GM21528 (cell line): Measurements from ENCODE around the gene DSTN.

ENCODE experiments used
- ATAC-seq: cut with Tn5 transposase; IDR thresholded peaks from one replicate; pipeline ENCODE4 v1.9.1; 2021; ENCODE audit warnings: mild to moderate bottlenecking, moderate library complexity; ENCODE audit not compliant: unreplicated experiment, low FRiP score

The DSTN gene

DNA sequence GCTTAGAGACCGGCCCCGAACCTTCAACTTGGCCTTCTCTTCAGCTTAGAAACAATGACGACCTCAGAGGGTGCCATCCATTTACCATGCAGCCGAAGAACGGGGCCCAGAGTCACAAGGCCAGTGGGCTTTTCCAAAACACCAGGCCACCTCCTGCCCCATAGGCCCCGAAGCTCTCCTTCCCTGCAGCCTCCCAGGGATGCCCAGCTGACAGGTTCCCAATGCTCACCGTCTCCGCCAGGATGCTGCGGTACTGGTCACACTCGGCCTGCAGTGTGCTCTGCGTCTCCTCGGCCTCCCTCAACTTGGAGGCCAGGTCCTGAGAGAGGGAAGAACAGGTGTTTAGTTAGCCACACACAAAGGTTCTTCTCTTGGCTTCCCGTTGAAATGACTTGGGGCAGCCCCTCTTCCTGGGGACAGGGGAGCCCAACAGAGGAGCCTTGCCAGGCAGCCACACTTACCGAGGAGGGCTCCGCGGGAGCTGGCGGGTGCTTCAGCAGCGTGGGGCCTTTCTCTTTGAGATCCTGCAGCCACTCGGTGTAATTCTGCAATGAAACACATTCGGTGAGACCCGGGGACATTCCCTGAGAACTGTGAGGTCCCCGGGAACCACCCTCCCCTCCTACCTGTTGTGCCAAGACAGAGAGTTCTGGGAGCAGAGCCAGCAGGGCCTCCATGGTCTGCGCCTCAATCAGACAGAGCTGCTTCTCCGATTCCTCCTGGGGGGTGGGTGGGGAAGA, 51.5 kb downstream of the DSTN start:
- no peak for ATAC-seq

DNA sequence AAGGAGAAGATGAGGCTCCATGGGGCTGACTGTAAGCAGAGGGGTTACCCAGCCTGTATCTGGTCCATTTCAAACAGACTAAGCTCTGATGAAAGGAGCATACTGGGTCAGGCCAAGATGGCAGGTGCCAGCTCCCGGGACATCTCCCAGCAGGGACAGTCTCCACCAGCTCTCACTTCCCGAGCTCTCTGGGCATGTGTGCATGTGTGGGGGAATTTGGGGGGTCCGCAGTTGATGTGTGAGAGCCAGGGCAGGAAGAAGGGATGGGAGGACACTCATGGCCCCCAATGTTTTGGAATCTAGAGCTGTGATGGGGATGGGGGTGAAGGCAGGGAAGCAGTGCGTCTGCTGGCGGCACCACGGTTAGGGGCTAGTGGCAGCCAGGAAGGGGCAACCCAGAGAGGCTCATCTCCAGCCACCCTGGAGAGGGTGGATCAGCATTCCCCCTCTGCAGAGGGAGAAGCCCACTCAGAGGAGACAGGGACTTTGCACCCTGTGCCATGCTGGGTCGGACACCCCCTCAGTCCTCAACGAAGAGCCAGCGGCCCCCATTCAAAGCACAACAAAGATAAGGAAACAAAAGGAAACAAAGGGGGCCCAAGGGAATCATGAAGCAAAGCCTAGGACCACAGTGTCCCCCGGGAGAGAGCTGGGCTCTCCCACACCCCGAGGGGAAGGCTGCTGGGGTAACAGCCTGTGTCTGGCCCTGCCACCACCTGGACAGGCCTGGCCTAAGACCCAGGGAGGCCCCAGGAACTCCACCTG, 52.4 kb downstream of the DSTN start:
- ATAC-seq, result no peak

DNA sequence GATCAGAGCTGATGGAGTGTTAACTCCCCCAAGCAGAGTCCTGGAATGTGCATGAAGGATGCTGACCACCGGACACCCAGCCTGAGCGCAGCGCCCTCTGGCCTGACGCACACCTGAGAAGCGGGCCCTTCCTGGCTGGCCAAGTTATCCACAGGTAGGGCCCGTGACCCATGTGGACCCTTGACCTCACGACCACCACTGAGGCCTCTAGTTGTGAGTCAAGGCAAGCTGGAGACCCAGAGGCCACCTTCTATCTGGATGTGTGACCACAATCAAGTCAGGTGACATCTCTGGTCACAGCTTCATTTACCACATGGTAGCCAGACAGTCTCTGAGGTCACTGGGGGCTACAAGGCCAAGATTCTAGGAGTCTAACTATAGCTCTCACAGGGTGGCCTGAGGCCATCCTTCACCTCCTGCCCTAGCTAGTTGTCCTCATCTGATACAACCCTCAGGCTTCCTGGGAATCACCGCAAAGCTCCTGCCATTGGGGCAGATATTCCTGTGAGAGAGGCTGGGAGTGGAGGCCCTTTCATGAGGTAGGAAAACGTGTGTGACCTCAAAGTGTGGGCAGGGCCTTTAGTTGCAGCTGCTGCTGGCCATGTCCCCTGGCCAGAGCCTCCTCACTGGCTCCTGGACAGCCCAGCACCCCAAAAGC, 53.1 kb downstream of the DSTN start:
- ATAC-seq, result no peak

DNA sequence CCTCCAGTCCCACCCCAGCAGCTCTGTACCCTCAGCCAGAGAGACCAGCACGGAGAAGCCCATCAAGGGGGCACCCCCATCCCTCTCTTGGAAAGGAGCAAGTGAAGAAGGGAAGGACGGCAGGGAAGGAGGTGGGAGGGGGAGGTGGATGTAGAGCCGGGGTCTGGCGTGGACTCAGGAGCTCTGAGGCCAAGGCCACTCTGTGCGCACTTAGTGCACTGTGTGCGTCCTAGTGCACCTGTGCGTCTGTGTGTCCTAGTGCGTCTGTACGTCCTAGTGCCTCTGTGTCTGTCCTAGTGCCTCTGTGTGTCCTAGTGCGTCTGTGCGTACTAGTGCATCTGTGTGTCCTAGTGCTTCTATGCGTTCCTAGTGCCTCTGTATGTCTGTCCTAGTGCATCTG, 54.2 kb downstream of the DSTN start:
- no peak for ATAC-seq

DNA sequence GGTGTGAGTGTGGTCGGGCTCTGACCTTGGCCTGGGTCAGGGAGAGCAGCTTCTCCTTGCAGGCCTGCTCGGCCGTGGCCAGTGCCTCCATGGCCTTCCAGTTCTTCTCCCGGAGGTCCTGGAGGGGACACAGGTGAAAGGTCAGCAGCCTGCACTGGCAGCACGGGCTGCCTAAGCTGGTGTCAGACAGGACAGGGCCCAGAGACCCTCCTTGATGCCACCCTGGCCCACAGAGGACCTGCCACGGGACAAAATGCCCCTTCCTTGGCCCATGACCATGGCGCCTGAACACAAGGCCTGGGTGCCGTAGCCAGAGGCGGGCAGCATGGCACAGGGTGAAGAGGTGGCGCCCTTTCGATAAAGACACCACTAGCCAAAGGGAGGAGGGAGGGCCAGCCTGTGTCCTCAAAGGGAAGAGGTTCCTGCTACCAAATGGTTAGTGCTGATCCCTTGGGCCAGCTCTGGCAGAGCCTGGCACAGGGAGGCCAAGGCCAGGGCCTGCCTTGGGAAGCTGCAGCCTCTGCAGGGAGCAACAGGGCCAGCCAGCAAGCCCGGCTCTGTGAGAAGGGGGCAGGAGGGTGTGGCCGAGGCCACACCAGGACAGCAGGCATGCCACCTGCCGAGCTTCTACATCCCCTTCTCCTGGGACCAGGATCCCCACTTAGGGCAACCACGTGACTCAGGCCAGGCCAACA, 54.8 kb downstream of the DSTN start:
- no peak for ATAC-seq

DNA sequence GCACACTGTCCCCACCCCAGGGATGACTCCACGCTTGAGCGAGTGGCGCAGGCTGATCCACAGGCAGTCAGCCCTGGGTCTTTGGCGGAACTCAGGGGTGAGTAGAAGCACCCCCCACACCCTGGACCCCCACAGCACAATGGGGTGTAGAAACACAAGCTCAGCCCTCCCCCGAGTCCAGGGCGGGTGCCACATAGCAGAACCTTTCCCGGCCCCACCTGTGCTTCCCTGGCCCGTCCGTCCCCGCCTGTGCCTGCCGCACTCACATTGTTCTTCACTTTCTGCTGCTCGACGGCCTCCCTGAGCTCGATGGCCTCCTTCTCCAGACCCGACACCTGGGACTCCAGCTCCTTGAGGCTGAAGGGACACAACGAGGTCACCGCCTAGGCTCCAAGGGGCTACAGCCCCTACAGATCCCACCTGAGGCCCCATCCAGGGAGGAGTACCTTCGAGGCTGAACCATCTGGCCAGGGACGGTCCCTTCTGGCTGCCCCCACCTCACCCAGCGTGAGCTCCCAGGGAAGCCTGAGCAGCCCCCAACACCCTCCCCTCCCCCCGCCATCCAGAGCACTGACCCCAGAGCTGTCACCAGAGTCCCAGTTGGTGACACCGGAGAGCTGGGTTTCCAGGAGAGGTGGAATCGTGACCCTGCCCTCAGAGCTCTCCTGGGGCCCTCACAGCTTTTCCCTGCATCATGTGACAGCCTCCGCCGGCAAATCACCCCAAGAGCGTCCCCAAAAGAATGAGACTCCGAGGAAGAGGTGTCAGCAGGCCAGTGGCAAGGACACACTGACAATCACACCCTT, 55.6 kb downstream of the DSTN start:
- ATAC-seq, result no peak

DNA sequence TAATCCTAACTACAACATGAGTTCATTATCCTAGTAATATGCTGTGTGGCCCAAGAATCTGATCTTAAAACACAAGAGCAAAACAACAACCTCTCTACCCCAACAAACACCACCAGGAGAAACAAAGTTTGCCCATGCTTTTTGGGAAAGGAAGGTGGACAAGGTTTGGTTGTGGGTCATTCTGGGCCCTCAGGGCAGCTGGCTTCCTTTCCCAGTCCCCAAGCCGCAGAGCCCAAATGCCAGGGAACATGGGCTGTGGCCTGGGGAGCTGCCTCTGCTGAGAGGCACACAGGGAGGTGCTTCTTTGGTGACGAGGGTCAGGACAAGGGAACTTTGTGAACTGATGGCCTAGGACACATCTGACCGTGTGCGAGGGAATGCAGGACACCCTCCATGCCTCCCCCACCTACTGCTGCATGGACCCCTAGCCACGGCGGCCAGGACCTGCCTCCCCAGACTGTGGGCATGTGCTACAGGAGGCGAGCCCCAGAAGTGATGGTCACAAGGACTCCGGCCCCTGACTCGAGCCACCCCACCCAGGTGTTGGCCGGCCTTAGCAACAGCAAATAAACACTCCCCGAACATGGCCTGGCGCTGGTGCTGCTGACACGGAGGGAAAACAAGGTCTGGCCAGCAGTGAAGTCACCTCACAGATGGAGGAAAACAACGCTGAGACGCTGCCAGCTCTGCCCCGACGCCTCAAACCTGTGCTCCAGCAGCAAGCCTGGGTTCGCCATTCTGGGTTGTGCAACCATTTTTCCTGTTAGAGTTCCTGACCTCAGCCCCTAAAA, 56.5 kb downstream of the DSTN start:
- ATAC-seq, result no peak

DNA sequence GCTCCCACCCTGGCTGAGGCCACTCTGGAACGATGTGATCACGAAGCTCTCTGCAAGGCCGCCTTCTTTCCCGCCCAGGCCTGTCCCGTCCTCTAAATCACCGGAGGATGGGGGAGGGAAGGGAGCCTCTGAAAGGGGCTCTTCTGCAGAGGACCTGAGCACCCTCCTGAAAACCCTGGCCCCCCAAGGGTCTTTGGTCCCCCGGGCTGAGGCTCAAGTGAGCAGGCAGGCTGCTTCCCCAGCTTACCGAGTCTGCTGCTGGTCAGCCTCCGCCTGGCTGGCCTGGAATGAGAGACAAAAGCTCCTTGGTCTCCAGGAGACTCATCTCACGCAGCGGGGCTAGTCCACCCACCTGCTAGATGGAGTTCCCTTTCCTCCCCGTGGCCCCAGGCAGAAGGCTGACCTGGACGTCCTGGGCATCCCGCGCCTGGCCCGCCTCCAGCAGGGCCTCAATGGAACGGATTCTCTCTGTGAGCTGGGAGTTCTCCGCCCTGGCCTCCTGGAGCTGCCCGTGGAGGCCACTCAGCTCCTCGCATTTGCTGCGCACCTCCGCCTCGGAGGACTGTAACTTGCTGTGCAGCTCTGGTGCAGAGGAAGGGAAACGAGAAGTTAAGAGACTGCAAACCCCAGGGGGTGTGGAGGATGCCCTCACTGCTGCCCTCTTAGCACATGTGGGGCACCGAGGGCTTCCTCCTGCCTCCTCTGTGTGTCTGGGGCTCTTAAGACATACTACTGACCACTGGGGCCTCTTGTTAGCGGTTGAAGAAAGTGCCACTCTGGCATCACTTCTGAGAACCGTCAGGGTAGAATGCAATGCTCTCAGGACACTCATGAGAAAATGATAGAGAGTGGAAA, 57.5 kb downstream of the DSTN start:
- ATAC-seq, result no peak

DNA sequence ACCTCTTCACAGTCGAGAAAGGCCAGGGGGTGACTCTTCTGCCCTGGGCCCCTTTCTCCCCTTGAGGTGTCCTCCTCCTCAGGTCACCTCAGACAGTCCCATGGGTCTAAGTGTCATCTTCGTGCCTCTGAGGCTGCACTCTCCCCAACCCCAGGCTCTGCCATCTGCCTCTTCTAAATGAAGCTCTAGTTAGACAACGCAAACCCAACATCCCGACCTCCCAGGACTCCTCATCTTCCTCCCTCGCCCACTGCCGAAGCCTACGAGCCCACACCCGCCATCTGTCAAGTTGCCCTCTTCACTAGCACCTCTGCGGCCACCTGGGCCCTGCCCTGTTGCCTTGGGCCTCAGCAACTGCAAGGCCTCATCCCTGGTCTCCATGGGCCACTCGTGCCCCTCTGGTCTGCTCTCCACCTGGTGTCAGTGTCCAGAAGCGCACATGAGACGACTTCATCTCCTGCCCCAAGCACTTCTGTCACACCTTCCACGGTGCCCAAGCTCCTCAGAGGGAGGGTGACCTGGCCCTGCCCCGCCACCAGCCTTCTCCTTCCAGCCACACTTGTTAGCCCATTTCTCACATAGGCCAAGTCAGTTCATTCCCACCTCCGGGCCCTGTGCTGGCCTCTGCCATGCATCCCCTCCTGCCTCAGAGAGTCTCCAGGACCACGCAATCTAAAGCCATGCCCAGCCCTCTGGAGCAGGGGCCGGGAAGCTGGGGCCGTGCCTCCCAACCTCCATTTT, 58.4 kb downstream of the DSTN start:
- ATAC-seq, result no peak

DNA sequence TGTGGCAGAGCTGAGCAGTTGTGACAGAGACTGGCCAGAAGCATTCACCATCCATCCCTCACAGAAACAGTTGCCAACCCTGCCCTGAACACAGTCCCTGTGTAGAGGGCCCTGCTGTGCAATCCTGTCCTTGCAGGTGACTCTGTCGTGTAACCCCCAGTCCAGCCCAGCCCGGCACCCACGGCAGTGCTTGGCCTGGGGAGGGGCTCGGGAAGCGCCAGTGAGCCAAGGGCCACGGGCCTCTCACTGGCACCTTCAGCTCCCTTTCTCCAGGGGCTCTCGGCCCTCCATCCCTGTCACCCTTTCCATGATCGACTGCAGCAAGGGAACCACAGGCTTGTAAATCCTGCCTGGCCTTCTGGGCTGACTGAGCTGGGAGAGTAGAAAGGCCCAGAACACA, 59.1 kb downstream of the DSTN start:
- ATAC-seq, result no peak

DNA sequence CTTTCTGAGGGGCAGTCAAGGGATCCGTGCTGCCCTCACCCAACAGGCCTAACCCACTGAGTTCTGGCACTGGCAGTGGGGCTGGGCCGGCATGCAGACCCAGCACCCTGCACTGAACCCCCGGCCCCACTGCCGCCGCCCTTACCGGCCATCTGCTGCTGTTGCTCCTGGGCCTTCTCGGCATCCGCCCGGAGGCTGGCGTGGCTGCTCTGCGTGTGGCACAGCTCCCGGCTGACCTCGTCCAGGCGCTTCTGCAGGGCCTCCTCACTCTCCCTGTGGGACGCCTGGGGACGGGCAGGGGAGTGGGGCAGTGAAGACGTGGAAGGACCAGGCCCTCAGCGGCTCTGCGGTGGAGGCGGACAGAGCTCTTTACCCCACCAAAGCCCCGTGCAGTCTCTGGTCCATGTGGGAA, 59.8 kb downstream of the DSTN start:
- ATAC-seq, result no peak

DNA sequence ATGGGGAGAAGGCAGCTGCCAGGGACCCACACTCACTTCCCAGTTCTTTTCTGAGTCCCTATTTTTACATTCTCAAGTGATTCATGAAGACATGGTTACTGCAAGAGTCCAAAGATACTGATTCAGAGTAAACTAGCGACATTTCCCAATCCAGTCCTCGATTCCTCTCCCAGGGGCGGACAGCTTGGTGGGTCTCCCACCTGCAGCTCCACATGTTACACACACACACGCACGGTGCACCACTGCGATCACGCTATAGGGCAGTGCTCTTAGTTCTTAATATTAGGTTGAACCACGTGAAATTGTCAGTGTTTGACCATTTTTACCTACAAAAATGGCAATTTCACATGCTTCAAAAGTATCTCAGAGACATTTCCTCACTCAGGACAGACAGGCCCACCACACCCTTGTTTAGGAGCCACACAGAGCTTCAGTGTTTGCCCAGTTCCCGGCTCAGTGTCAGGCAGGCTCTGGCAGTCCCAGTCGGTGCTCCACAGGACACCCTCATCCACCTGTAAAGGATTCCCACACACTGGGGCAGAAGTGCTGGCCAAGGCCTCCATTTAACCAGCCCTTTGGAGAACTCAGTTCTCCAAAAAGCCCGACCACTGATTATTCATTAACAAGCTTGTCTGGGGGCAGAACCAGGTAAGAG, 60.4 kb downstream of the DSTN start:
- no peak for ATAC-seq

DNA sequence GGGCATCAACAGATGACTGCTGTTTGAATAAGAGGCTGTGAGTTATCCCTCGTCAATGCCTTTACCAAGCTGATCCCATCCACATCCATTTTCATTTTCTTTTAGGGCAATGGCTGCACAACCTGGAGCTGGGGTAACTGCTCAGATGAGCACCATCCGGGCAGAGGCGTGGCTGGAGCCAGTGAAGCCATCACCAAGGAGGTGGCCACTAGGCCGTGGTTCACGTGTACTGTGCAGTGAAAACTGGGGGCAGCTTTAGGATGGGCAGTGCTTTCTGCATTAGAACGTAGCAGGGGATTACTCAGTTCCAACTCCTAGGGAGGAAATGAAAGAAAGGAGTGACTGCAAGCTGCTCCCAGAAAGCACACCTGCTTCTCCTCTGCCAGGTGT, 60.9 kb downstream of the DSTN start:
- ATAC-seq, result no peak

DNA sequence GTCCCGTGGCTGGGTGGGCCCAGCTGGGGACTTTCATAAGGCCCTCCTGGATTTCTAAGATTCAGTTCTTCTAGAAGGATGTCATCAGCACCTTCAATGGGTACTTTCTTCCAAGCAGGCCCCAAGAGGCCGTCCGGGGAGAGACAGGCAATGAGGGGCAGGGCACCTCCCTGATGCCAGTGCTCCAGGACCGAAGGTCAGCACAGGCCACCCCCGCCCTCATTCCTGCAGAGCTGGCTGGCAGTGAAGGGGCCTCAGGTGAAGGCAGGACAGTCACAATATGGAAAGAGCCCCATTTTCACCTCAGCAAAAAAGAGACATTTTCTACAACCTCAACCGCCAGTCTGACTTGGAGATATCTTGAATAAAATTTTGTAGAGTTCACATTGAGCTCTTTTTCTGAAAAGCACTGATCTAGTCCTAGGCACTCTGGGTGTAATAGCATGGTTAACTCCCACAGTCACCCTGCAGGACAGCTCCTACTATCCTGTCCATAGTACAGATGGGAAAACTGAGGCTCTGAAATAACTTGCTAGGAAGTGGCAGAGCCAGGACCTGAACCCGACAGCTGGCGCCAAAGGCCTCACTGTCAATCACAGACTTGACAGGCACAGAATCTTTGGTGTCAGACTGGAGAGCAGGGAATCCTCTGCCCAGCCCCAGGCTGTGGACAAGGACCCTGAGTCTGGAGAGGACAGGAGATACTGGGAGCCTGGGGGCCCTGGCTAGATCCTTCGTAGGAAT, 61.9 kb downstream of the DSTN start:
- no peak for ATAC-seq

DNA sequence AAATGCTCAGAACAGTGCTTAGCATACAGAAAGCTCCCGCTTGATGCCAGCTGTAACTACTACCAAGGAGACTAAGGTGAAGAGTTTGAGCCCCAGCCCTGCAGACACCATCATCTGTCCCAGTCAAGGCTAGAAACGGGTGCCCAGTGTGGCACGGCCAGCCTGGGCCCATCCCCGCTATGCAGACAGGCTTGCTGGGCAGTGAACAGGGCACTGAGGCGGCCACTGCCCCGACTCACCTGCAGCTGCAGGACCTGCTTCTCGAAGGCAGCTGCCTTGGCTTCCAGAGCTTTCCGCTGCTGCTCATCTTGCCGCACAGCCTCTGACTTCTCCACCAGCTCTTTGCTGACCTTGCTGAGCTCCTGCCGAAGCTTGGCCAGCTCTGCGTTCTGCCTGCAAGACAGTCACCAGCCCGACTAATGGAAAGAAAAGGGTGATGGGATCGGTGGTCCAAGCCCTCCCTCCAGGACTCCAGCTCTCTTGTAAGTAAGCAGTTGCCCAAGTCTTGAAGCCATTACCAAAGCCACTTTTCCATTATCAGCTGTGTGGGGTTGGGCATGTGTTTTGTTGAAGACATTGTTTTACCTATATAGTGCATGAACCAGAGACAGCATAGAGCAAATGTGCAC, 63.5 kb downstream of the DSTN start:
- no peak for ATAC-seq

DNA sequence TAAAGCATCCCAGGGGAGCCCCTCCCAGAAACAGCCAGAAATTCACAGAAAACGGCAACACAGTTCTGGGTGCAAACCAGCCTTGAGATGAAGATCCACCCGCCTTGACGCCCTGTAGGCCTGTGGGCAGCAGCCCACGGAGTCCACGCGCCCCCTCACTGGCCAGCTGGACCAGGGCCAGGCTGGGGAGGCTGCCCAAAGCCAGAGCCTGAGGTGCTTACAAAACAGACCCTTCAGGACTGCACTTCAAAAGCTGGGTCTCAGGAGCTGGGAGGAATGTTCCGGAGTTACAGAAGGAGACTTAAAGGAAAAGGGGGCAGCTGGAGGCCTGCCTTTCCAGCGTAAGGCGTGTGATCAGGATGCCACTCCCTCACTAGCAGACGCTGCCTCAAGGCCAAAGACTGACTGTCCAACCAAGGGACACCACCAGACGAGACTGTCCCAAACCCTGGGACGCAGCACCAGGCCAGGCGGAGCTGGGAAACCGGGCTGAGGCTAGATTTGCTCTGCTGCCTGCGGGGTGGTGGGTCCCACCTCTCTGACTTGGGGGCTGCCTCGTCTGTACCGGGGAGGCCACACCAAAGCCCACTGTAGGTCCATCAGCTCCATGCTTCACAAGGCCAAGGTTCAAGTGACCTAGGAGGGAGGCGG, 64.1 kb downstream of the DSTN start:
- no peak for ATAC-seq
